Activated T-cell treated with anti-CD3 and anti-CD28 coated beads, Interleukin-2, amount 50 U/mL, for 4 hours (primary cell): ENCODE measurements around the gene MMP2. TPM values are rescaled to one million over a fixed set of nuclear protein-coding genes. Genes with fewer than 3 reads are reported as not detected.

Experiments
- ATAC-seq, 2 donors: fragments of 200-7000 bp; cut with Tn5 transposase; one replicate each; pipeline ENCODE4 v1.10.0; 2021
- DNase-seq: peaks from one replicate; pipeline ENCODE4 v3.0.0-alpha.2; 2020
- H3K27me3 Mint-ChIP-seq: one replicate; pipeline ENCODE4 v1.8.0; 2021; ENCODE audit warnings: low read depth, mixed read lengths
- H3K36me3 Mint-ChIP-seq: one replicate; pipeline ENCODE4 v1.8.0; 2022; ENCODE audit warnings: mixed read lengths; ENCODE audit not compliant: insufficient read depth
- H3K4me1 Mint-ChIP-seq: one replicate; pipeline ENCODE4 v1.8.0; 2021; ENCODE audit warnings: low read depth, mixed read lengths
- H3K4me3 Mint-ChIP-seq: one replicate; pipeline ENCODE4 v1.8.0; 2021; ENCODE audit warnings: mild to moderate bottlenecking, moderate library complexity, mixed read lengths
- H3K9me3 Mint-ChIP-seq: one replicate; pipeline ENCODE4 v1.8.0; 2021; ENCODE audit warnings: mixed read lengths
- total RNA-seq, 3 donors: library from RNA; stranded (reverse); gene quantifications; one replicate each; pipeline ENCODE4 v1.2.1, GENCODE V29; 2021

MMP2 gene
- total RNA-seq, 3 donors from 2014 or later = 0.63 to 0.94 (median 0.87) TPM

DNA sequence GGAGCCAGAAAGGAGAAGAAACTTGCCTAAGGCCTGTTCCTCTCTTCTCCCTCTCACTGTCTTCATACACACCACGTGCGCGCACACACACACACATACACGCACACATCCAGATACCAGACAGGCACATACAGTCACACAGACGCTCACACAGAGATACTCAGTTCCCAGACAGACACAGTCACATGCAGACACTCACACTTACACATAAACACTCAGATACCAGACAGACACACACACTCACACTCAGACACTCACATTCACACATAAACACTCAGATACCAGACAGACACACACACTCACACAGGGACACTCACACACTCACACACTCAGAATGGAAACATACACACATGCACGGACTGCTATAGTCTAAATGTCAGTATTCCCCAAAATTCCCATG, 24.1 kb upstream of the MMP2 start:
- DNase-seq (no peak), ATAC-seq (no peak)
- H3K36me3 Mint-ChIP-seq = no peaks in the 10 kb centered on the region
- no peak overlapping the region for H3K4me3 Mint-ChIP-seq
- peaks cover 5% of the 10 kb centered on the region for H3K27me3 Mint-ChIP-seq
- H3K4me1 Mint-ChIP-seq = no peaks in the 10 kb centered on the region
- no peaks in the 10 kb centered on the region for H3K9me3 Mint-ChIP-seq

DNA sequence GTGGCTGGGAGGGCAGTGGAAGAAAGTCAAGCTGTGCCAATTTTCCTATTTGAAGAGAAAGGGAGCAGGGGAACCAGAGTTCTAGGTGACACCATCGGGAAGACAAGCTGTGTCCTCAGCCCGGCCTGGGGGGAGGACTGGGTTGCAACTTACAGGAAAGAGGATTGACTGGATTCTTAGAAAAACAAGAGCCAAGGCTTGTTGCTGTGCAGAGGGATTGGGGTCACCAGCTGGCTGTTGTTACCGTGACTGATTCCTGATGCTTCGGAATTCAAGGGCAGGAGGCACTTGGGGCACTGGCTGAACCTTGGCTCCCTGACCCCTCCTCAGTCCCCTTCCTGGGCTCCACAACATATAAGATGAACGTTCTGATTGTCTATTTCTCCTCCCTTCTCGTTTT, 16.8 kb upstream of the MMP2 start:
- Mint-ChIP-seq H3K36me3 (no peaks in the 10 kb centered on the region), H3K27me3 (peaks cover 5% of the 10 kb centered on the region), H3K4me3 (no peak overlapping the region), H3K9me3 (no peaks in the 10 kb centered on the region), H3K4me1 (no peaks in the 10 kb centered on the region)
- ATAC-seq (no peak), DNase-seq (no peak)

DNA sequence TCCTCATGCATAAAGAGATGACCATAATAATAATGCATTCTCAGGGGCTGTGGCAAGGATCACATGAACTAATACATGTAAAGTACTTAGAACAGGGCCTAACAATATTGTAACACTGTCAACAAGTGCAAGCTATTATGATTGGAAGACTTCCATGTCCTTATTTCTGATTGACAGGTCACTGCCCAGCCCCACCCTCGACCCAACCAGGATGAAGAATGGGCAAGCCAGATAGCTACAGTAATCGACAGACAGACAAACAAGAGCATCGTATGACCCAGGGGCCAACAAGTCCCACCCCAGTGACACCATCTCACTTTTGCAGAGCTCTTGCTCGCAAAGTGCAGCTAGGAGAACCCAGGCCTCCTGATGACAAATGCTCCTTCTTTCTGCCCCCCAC, 14.6 kb upstream of the MMP2 start:
- Mint-ChIP-seq H3K27me3 (no peaks in the 10 kb centered on the region), H3K36me3 (no peaks in the 10 kb centered on the region), H3K4me1 (no peaks in the 10 kb centered on the region), H3K4me3 (no peak overlapping the region), H3K9me3 (no peaks in the 10 kb centered on the region)
- ATAC-seq (no peak), DNase-seq (no peak)

DNA sequence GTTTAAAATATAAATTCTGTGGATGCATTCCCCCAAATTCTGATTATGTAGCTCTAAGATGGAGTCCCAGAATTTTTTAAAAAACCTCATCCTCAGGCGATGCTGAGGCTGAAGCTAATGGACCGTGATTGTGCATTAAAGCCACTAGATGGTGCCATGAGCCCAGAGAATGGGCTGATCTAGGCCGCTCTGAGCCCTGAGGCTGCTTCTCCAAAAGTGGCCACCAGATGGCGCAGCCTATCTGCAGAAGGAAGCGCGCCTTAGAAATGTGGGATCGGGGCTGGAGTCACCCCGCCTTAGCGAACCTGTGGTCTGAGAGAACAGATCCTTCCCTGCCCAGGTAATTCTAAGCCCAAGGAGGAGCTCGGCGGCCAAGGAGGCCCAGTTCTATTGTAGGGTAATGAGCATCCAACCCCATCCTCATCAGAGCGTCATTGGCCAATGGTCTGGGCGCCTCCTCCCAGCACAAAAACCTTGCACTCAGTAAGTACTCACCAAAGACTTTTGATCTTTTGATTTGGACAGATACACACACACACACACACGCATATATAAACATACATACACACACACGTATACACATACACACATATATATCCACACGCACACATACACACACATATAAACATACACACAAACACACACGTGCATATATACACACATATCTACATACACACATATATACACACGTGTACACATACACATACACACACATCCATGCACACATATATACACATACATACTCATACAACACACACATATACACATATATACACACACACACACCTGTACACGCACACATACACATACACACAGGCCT, 13.7 kb upstream of the MMP2 start:
- H3K36me3 Mint-ChIP-seq = no peaks in the 10 kb centered on the region
- H3K4me1 Mint-ChIP-seq = no peaks in the 10 kb centered on the region
- H3K27me3 Mint-ChIP-seq = no peaks in the 10 kb centered on the region
- H3K9me3 Mint-ChIP-seq = no peaks in the 10 kb centered on the region
- ATAC-seq (peak; percentile 88 to 91), DNase-seq (peak; percentile 78)
- H3K4me3 Mint-ChIP-seq = no peak overlapping the region

DNA sequence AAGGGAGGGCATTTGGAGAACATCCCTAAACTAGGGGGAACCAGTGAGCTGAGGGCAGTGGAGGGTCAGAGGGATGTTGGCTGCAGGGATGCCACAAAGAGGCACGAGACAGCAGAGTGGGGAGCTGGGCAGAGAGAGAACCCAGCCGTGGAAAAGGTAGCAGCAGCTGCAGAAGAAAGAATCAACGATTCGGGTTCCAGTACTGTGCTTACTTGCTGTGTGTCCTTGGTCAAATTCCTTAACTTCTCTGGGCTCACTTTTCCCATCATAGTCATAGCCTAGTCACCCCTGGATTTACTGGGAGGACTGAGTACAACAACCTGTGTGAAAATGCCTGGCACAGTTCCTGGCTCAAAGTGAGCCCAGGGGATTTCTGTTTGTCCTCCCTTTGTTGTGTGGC, 12.8 kb upstream of the MMP2 start:
- DNase-seq (no peak), ATAC-seq (no peak)
- Mint-ChIP-seq H3K9me3 (no peaks in the 10 kb centered on the region), H3K27me3 (no peaks in the 10 kb centered on the region), H3K36me3 (no peaks in the 10 kb centered on the region), H3K4me3 (no peak overlapping the region), H3K4me1 (peaks cover under 1% of the 10 kb centered on the region)

DNA sequence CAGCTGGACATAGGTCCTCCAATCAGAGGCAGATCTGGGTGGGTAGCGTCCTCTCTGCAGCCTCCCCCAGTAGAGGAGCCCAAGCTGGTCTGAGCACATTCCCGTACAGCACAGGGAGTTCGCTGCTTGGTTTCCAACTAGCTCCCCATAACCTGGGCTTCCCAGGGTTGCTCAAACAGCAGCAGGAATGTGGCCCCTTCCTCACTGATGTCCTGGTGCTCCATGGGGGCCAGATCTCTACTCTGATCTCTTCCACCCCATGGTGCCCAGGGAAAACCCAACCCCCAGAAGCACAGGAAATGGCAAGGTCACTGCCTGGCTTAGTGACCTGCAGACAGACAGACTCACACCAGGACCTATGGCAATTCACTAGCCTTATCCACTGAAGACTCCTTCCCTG, 11.1 kb upstream of the MMP2 start:
- H3K4me1 Mint-ChIP-seq = peaks cover 3% of the 10 kb centered on the region

DNA sequence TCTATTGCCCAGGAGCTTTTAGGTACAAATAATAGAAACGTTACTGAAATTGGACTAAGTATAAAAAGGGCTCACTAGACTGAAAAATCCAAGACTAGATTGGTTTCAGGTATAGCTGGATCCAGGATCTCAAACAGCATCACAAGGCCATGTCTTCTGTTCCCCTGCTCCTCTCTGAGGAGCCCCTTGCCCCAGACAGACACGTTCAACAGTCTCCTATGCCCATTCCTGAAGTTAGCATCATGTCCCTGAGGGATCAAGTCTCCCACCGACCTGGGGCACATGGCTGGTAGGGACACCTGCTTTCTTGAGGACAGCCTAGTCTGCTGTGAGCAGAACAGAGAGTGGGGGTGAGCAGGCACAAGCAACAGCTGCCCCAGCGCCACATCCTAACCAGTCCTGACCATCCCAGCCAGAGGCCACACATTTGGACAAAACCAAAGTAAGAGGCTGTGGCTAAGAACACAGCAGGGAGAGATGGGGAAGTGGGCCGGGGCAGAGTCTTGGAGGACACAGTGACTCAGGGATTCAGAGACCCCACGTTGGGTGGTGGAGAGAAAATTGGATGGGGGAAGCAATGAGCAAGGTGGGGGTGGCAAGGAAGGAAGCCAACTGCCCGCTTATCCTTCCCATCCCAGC, 10.5 kb upstream of the MMP2 start:
- Mint-ChIP-seq H3K36me3 (no peaks in the 10 kb centered on the region), H3K27me3 (no peaks in the 10 kb centered on the region), H3K4me1 (peaks cover 3% of the 10 kb centered on the region), H3K4me3 (no peak overlapping the region), H3K9me3 (no peaks in the 10 kb centered on the region)
- DNase-seq (no peak), ATAC-seq (no peak)

More for the DNA sequence above, 11.1 kb upstream of the MMP2 start:
- ATAC-seq (no peak), DNase-seq (no peak)
- Mint-ChIP-seq H3K9me3 (no peaks in the 10 kb centered on the region), H3K27me3 (no peaks in the 10 kb centered on the region), H3K4me3 (no peak overlapping the region), H3K36me3 (no peaks in the 10 kb centered on the region)

DNA sequence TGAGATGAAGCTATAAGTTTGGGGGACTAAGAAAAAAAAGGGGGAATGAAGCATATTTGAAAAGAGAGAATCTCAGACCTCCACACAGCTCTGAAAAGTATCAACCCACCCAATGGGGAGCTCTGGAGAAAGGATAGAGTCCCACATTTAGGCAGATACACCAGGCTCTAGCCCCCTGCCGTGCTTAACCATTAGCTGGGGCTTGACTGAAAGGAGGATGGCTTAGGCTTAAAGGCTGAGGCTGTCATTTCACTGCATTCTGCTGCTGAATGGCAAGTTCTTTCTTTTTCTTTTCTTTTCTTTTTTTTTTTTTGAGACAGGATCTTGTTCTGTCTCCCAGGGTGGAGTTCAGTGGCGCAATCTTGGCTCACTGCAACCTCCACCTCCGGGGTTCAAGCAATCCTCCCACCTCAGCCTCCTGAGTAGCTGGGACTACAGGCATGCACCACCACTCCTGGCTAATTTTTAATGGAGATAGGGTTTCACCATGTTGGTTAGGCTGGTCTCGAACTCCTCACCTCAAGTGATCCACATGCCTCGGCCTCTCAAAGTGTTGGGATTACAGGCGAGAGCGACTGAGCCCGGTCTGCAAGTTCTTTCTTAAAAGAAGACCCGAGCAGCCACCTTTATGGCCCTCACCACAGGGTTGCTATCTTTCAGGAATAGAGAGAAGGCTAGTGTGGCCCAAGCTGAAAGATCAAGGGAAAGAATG, 9.0 kb upstream of the MMP2 start:
- Mint-ChIP-seq H3K4me1 (peaks cover 3% of the 10 kb centered on the region), H3K27me3 (no peaks in the 10 kb centered on the region), H3K36me3 (no peaks in the 10 kb centered on the region), H3K9me3 (no peaks in the 10 kb centered on the region), H3K4me3 (no peak overlapping the region)
- DNase-seq = no peak
- ATAC-seq = no peak

DNA sequence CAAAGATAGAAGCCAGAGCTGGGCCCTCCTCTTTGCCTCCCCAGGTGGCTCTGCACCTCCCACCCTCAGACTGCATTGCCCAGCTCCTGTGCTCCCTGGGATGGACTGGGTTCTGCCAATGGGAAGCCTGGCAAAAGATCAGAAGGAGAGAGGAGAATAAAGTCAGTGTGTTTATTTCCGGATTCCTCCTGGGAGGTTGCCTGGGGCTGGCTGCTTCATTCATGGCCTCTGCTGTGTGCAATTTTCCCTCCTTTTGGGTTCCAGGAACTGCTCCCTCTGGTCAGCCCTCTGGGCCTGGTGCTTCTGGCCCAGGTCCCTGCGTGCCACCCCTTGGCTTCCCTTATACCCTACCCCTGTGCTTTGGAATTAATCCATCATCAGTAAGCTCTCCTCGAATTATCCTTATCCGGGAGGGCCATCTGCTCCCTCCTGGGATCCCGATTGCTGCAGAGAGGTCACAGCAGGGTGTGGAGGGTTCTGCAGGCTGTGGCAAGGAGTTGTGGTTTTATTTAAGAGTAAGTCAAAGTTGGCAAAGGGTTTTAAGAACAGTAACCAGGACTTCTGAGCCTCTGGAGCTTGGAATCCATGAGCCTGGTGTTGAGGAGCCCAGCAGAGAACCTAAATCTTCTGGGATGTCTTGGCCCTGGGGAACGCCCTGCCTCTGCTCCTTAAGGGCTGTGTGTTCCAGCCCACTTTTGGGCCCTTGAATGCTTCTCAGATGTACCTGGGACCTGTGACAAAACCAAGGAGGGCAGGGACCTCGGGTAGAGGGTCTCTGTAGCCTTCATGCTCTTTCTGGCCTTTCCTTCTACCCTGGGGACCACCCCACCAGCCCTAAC, 8.2 kb upstream of the MMP2 start:
- ATAC-seq (peak in 1 of 2 donors; percentile 11), DNase-seq (no peak)
- Mint-ChIP-seq H3K9me3 (no peaks in the 10 kb centered on the region), H3K36me3 (no peaks in the 10 kb centered on the region), H3K27me3 (no peaks in the 10 kb centered on the region), H3K4me1 (peaks cover 3% of the 10 kb centered on the region), H3K4me3 (no peak overlapping the region)

DNA sequence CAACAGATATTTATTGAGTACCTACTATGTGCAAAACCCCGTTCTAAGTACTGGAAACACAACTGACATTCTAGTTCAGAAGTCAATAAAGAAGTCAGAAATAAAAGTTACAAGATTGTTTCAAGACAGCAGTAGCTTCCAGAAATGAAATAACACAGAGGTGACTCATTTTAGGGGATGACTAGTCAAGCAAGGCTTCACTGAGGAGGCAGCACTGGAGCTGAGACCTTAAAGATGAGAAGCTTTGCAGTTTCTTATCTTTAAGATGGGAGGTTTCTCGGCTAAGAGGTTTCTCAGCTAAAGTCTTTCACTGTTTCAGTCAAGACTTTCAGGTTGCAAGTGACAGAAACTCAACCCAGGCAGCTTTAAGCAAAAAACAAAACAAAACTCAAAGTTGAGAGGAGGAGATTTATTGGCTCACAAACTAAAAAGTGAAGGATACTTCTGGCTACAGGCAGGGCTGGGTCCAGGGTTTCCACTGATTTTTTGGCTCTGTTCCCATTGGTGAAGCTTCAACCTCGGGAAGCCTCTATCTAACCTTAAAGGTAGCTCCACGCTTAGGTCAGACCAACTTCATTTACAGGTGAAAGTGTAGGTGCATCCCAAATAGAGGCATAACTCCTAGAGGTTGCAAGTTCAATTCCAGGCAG, 7.4 kb upstream of the MMP2 start:
- DNase-seq (no peak), ATAC-seq (peak; percentile 83 to 86)
- H3K9me3 Mint-ChIP-seq = no peaks in the 10 kb centered on the region
- peaks cover 3% of the 10 kb centered on the region for H3K4me1 Mint-ChIP-seq
- no peaks in the 10 kb centered on the region for H3K36me3 Mint-ChIP-seq
- H3K27me3 Mint-ChIP-seq = no peaks in the 10 kb centered on the region
- H3K4me3 Mint-ChIP-seq = no peak overlapping the region

DNA sequence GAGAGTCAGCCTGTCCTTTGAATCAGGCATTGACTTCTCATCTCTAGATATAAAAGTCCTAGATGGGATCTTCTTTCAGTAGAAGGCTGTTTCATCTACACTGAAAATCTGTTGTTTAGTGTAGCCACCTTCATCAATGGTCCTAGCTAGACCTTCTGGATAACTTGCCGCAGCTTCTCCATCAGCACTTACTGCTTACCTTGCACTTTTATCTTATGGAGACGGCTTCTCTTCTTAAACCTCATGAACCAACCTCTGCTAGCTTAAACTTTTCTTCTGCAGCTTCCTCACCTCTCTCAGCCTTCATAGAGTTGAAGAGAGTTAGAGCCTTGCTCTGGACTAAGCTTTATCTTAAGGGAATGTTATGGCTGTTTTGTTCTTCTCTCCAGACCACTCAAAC, 5.4 kb upstream of the MMP2 start:
- ATAC-seq (no peak), DNase-seq (no peak)
- H3K27me3 Mint-ChIP-seq = peaks cover 14% of the 10 kb centered on the region
- H3K9me3 Mint-ChIP-seq = no peaks in the 10 kb centered on the region
- no peaks in the 10 kb centered on the region for H3K36me3 Mint-ChIP-seq
- peaks cover 3% of the 10 kb centered on the region for H3K4me1 Mint-ChIP-seq
- H3K4me3 Mint-ChIP-seq = no peak overlapping the region

DNA sequence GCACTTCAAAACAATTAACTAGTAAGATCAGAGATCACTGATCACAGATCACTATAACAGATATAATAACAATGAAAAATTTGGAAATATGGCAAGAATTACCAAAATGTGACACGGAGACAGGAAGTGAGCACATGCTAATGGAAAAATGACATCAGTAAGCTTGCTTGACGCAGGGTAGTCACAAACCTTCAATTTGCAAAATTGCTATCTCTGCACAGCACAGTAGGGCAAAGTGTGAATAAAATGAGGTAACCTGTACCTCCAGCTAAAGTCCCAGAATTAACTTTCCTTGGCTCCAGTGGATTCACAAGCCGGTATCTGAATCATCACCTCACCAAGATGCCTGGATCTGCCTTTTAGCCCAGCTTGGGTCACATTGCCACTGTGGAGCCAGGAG, 4.2 kb upstream of the MMP2 start:
- DNase-seq = no peak
- peaks cover 21% of the 10 kb centered on the region for H3K27me3 Mint-ChIP-seq
- no peaks in the 10 kb centered on the region for H3K36me3 Mint-ChIP-seq

DNA sequence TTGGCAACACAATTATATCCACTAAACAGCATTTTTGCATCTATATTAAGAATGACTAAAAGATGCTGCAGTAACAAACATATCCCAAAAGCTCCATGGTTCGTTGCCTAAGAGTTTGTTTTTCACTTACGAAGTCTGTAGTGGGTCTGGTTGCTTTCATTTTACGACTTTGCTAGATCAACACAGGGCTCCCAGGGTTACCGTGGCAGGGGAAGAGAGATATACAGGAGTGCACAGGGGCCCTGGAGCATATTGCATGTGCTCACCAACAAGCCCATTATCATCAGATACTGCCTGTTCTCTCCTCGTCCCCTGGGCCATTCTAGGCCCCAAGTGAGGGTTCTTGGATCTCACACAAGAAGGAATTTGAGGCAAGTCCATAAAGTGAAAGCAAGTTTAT, 3.1 kb upstream of the MMP2 start:
- H3K4me3 Mint-ChIP-seq = no peak overlapping the region
- H3K4me1 Mint-ChIP-seq = peaks cover 3% of the 10 kb centered on the region
- no peaks in the 10 kb centered on the region for H3K36me3 Mint-ChIP-seq
- H3K27me3 Mint-ChIP-seq = peaks cover 29% of the 10 kb centered on the region
- no peak for DNase-seq
- ATAC-seq = no peak
- no peaks in the 10 kb centered on the region for H3K9me3 Mint-ChIP-seq

More for the DNA sequence above, 4.2 kb upstream of the MMP2 start:
- H3K9me3 Mint-ChIP-seq = no peaks in the 10 kb centered on the region
- H3K4me1 Mint-ChIP-seq = peaks cover 3% of the 10 kb centered on the region
- H3K4me3 Mint-ChIP-seq = no peak overlapping the region
- ATAC-seq = no peak
